HCT116 (cell line): Measurements from ENCODE around the gene CLEC10A. TPM values are rescaled to one million over a fixed set of nuclear protein-coding genes. Genes with fewer than 3 reads are reported as not detected.

Experiments
- ATAC-seq: fragments of 200-7000 bp; cut with Tn5 transposase; 2 replicates; pipeline ENCODE4 v1.9.1; 2020; ENCODE audit warnings: mild to moderate bottlenecking, moderate library complexity
- BruUV-seq: library from RNA; stranded (reverse); fragments of 400-500 nt; replicated peaks from 2 replicates; lab custom pipeline; 2021; lab: Mats Ljungman, UMichigan
- CTCF ChIA-PET: fragments of 300-600 bp; sonication (Branson Sonifier 250); formaldehyde crosslinking; loops from one replicate; lab custom pipeline; 2021; ENCODE audit warnings: antibody characterized with exemption; lab: Charles Lee
- POLR2A ChIA-PET: fragments of 300-600, 350-600 bp; sonication (Branson Sonifier 250); formaldehyde crosslinking; loops from one replicate; lab custom pipeline; 2021; ENCODE audit warnings: antibody characterized with exemption; lab: Charles Lee
- RAD21 ChIA-PET, 2 experiments: fragments of 300-600 bp; sonication (Branson Sonifier 250); formaldehyde crosslinking; loops; one replicate each; lab custom pipeline; 2023; ENCODE audit warnings: low total read pairs in 2 of 2; ENCODE audit not compliant: uncharacterized antibody in 2 of 2, unreplicated experiment in 2 of 2, low non-redundant PET in 1 of 2; lab: Charles Lee
- DNase-seq: peaks from one replicate; pipeline ENCODE4 v3.0.0-alpha.2; 2010; ENCODE audit warnings: low read depth, low spot score
- H2AFZ ChIP-seq: fragments of 200-600 bp; shearing (Covaris generic), sonication (generic); 2 replicates; pipeline ENCODE4 v1.6.1; 2017; ENCODE audit warnings: low read depth, mixed run types, mixed read lengths, antibody characterized with exemption, low read length; ENCODE audit not compliant: poor library complexity, severe bottlenecking
- H3K27ac ChIP-seq: 2 replicates; pipeline ENCODE4 v1.5.1; 2012; ENCODE audit warnings: low read depth, low read length
- H3K27me3 ChIP-seq: fragments of 200-600 bp; sonication (generic); 2 replicates; pipeline ENCODE4 v1.6.1; 2016; ENCODE audit warnings: mixed run types, low read length, mixed read lengths; ENCODE audit not compliant: insufficient read depth
- H3K36me3 ChIP-seq, 2 experiments: fragments of 200-500 bp in 1 of 2; fragments of 200-600 bp in 1 of 2; sonication (Bioruptor generic) in 1 of 2; sonication (generic) in 1 of 2; 2 replicates each; pipeline versions ENCODE4 v1.5.1 to v1.6.1; 2014 to 2016; ENCODE audit warnings: low read length in 2 of 2, inconsistent platforms in 1 of 2, mixed read lengths in 1 of 2, mixed run types in 1 of 2; ENCODE audit not compliant: insufficient read depth in 2 of 2, control insufficient read depth in 1 of 2
- H3K4me1 ChIP-seq, 2 experiments: fragments of 200-600 bp in 1 of 2; sonication (generic) in 1 of 2; 2 replicates each; pipeline versions ENCODE4 v1.5.1 to v1.6.1; 2012 to 2017; ENCODE audit warnings: low read length in 2 of 2, inconsistent platforms in 1 of 2, mild to moderate bottlenecking in 1 of 2, mixed read lengths in 1 of 2, mixed run types in 1 of 2, moderate library complexity in 1 of 2; ENCODE audit not compliant: insufficient read depth in 2 of 2, control insufficient read depth in 1 of 2
- H3K4me2 ChIP-seq: fragments of 200-600 bp; sonication (generic); 2 replicates; pipeline ENCODE4 v1.6.1; 2017; ENCODE audit warnings: mixed run types, low read length, mixed read lengths
- H3K4me3 ChIP-seq, 2 experiments: fragments of 200-600 bp in 1 of 2; sonication (generic) in 1 of 2; replicated peaks in 1 of 2; 2 replicates each; pipeline ENCODE4 v1.5.1; 2011 to 2016; ENCODE audit warnings: low read length in 2 of 2, control low read depth in 1 of 2, low read depth in 1 of 2, mild to moderate bottlenecking in 1 of 2, mixed read lengths in 1 of 2, mixed run types in 1 of 2
- H3K79me2 ChIP-seq: fragments of 200-600 bp; sonication (generic); 2 replicates; pipeline ENCODE4 v1.6.1; 2017; ENCODE audit warnings: mild to moderate bottlenecking, mixed run types, low read length, moderate library complexity, mixed read lengths; ENCODE audit not compliant: insufficient read depth
- H3K9ac ChIP-seq: fragments of 200-600 bp; sonication (generic); 2 replicates; pipeline ENCODE4 v1.6.1; 2016; ENCODE audit warnings: low read length, mixed read lengths
- H3K9me2 ChIP-seq: fragments of 200-600 bp; sonication (generic), shearing (Covaris generic); 2 replicates; pipeline ENCODE4 v1.6.1; 2017; ENCODE audit warnings: mixed run types, mild to moderate bottlenecking, moderate library complexity; ENCODE audit not compliant: insufficient read depth
- H3K9me3 ChIP-seq, 2 experiments: fragments of 200-500 bp in 1 of 2; fragments of 200-600 bp in 1 of 2; sonication (Bioruptor generic) in 1 of 2; sonication (generic) in 1 of 2; 2 replicates each; pipeline ENCODE4 v1.6.1; 2014 to 2017; ENCODE audit warnings: low read length in 2 of 2, mixed read lengths in 2 of 2, inconsistent platforms in 1 of 2, low read depth in 1 of 2, mild to moderate bottlenecking in 1 of 2, mixed run types in 1 of 2, moderate library complexity in 1 of 2; ENCODE audit not compliant: control insufficient read depth in 1 of 2, insufficient read depth in 1 of 2
- H4K20me1 ChIP-seq: fragments of 200-600 bp; sonication (generic), shearing (Covaris generic); 2 replicates; pipeline ENCODE4 v1.6.1; 2017; ENCODE audit warnings: mixed run types, mild to moderate bottlenecking, moderate library complexity; ENCODE audit not compliant: insufficient read depth
- ATF3 ChIP-seq: IDR thresholded peaks from 2 replicates; pipeline ENCODE4 v1.6.1; 2012
- CEBPB ChIP-seq: IDR thresholded peaks from 2 replicates; pipeline ENCODE4 v1.6.1; 2012; ENCODE audit warnings: low read depth
- CTCF ChIP-seq, 3 experiments: fragments of 200-600 bp in 1 of 3; sonication (generic) in 1 of 3; IDR thresholded peaks in 2 of 3; conservative IDR thresholded peaks in 1 of 3; 2 replicates each; pipeline ENCODE4 v1.5.1; 2012 to 2017; ENCODE audit warnings: low read depth in 2 of 3, low read length in 2 of 3, antibody characterized with exemption in 1 of 3, borderline replicate concordance in 1 of 3, control low read depth in 1 of 3, mild to moderate bottlenecking in 1 of 3, mixed read lengths in 1 of 3, mixed run types in 1 of 3, moderate library complexity in 1 of 3; ENCODE audit not compliant: insufficient read depth in 1 of 3
- JUND ChIP-seq: IDR thresholded peaks from 2 replicates; pipeline ENCODE4 v1.6.1; 2012
- YY1 ChIP-seq: IDR thresholded peaks from 2 replicates; pipeline ENCODE4 v1.6.1; 2011; ENCODE audit warnings: low read length, low read depth, moderate library complexity, mild to moderate bottlenecking; ENCODE audit not compliant: insufficient replicate concordance; ENCODE audit errors: extremely low read depth
- ZBTB33 ChIP-seq: IDR thresholded peaks from 2 replicates; pipeline ENCODE4 v1.6.1; 2011; ENCODE audit warnings: mild to moderate bottlenecking, low read length, moderate library complexity; ENCODE audit not compliant: insufficient replicate concordance; ENCODE audit errors: extremely low read depth
- ZFX ChIP-seq: fragments of 450-650 bp; IDR thresholded peaks from 2 replicates; pipeline ENCODE4 v1.6.1; 2017
- intact Hi-C: fragments of 100-400 bp; cut with micrococcal nuclease; formaldehyde crosslinking; loops from 2 replicates; pipeline ENCODE4 v1.10.0; 2022
- total RNA-seq: library from RNA; stranded (reverse); gene quantifications from one replicate; pipeline ENCODE4 v1.2.1, GENCODE V29; 2021; ENCODE audit not compliant: unreplicated experiment

Gene CLEC10A
- total RNA-seq, 1 experiment from 2014 or later: not detected

- Histone ChIP-seq H2AFZ (no peak overlapping the region), H3K4me1 (peaks cover 4 to 40% of the 10 kb centered on the region in 2 experiments; a peak in 3 of 4 replicates), H3K27ac (no peak overlapping the region), H3K9me3 (no peaks in the 10 kb centered on the region), H3K9ac (no peak overlapping the region), H3K79me2 (no peaks in the 10 kb centered on the region), H3K4me3 (no peak overlapping the region), H4K20me1 (no peaks in the 10 kb centered on the region), H3K9me2 (no peaks in the 10 kb centered on the region), H3K4me2 (no peak overlapping the region), H3K27me3 (no peaks in the 10 kb centered on the region), H3K36me3 (no peaks in the 10 kb centered on the region)
- ATAC-seq: no peak
- POLR2A ChIA-PET: interaction anchor here (0.7 to 0.8 kb wide), 2 partner anchors 12 to 374 kb away, joined by 3 read pairs; partner anchors contain the start of genes C17orf100 and MED31
- intact Hi-C loops: no loop called here
- CTCF ChIA-PET: interaction anchor here (1.0 to 2.5 kb wide), 4 partner anchors 10 to 182 kb away, joined by 3 to 8 read pairs (median 6); partner anchors contain the start of gene SLC16A13
- TF ChIP-seq ZBTB33 (no peak), ATF3 (no peak), JUND (no peak), CEBPB (no peak), ZFX (no peak), CTCF (IDR thresholded peaks at IDR 0.05 in 2 of 3, conservative IDR thresholded peaks at IDR 0.05 in 1 of 3; ENCODE audit: borderline replicate concordance in 1 of 3, insufficient read depth in 1 of 3, low read depth in 2 of 3, low read length in 2 of 3) (no peak), YY1 (no peak)
- DNase-seq: no peak
- BruUV-seq: no TSS peak
- RAD21 ChIA-PET: no interaction called here
Measured at GRCh38 chr17:7025245-7025644, 54.8 kb downstream of the CLEC10A start.

Other genes starting within 250 kb of the CLEC10A start
- not detected for gene TEKT1, start 248.5 kb downstream of the CLEC10A start, total RNA-seq
- gene ALOX12, start 84.2 kb downstream of the CLEC10A start, total RNA-seq: not detected
- gene RNASEK, start 67.6 kb downstream of the CLEC10A start, total RNA-seq: 160 TPM
- gene BCL6B, start 57.2 kb downstream of the CLEC10A start, total RNA-seq: 0.57 TPM
- gene SLC16A13, start 44.2 kb downstream of the CLEC10A start, total RNA-seq: 6.8 TPM
- gene SLC16A11, start 36.2 kb downstream of the CLEC10A start, total RNA-seq: not detected
- gene ASGR2, start 34.6 kb upstream of the CLEC10A start, total RNA-seq: 0.32 TPM
- gene ASGR1, start 99.1 kb upstream of the CLEC10A start, total RNA-seq: 1.2 TPM
- gene DLG4, start 139.6 kb upstream of the CLEC10A start, total RNA-seq: 15.0 TPM
- 554 TPM for gene ACADVL, start 139.7 kb upstream of the CLEC10A start, total RNA-seq
- gene DVL2, start 154.3 kb upstream of the CLEC10A start, total RNA-seq: 69.7 TPM
- gene PHF23, start 159.2 kb upstream of the CLEC10A start, total RNA-seq: 48.5 TPM
- gene GABARAP, start 162.2 kb upstream of the CLEC10A start, total RNA-seq: 287 TPM
- 143 TPM for gene CTDNEP1, start 171.5 kb upstream of the CLEC10A start, total RNA-seq
- gene ELP5, start 172.0 kb upstream of the CLEC10A start, total RNA-seq: 81.7 TPM
- 286 TPM for gene CLDN7, start 182.2 kb upstream of the CLEC10A start, total RNA-seq
- 2.5 TPM for gene SLC2A4, start 201.5 kb upstream of the CLEC10A start, total RNA-seq
- 2.3 TPM for gene YBX2, start 214.4 kb upstream of the CLEC10A start, total RNA-seq
- 1,139 TPM for gene EIF5A, start 227.4 kb upstream of the CLEC10A start, total RNA-seq
- gene GPS2, start 235.1 kb upstream of the CLEC10A start, total RNA-seq: 61.3 TPM
- gene NEURL4, start 249.1 kb upstream of the CLEC10A start, total RNA-seq: 56.9 TPM